Measurements from ENCODE around the gene VWA5B1. TPM values are rescaled to one million over a fixed set of nuclear protein-coding genes. Genes with fewer than 3 reads are reported as not detected.

Gene VWA5B1
- total RNA-seq, 1 donor from 2014 or later, result 0.10 TPM

DNA sequence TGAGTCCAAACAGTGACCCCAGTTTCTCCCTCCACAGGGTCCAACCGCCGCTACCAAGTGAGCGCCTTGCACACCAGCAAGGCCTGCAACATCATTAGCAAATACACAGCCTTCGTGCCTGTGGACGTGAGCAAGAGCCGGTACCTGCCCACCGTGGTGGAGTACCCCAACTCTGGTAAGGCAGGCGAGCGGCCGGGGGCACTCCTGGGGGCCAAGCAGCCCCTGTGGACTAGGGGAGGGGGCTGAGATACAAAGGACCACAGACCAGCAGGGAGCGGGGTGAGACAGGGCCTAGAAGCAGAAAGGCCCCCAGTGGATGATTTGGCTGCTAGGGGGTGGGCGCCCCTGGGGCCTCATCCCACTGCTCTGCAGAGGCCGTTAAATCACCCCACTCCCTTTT lies 54.7 kb downstream of the VWA5B1 start:
- Mint-ChIP-seq H3K4me1 (ENCODE audit: low read depth, unreplicated experiment) (peaks cover 21% of the 10 kb centered on the region), H3K4me3 (ENCODE audit: unreplicated experiment) (no peak overlapping the region), H3K9me3 (ENCODE audit: unreplicated experiment) (peaks cover 21% of the 10 kb centered on the region), H3K36me3 (ENCODE audit: unreplicated experiment) (peaks cover 6% of the 10 kb centered on the region), H3K27me3 (ENCODE audit: unreplicated experiment) (peaks cover 5% of the 10 kb centered on the region), H3K27ac (ENCODE audit: unreplicated experiment) (no peak overlapping the region)
- DNase-seq, result no peak
- no peak for TF ChIP-seq CTCF (IDR thresholded peaks at IDR 0.05; ENCODE audit: partially characterized antibody, unreplicated experiment)

GRCh38 chr1:20346433-20346832 lies 55.8 kb downstream of the VWA5B1 start:
- Mint-ChIP-seq H3K4me1 (ENCODE audit: low read depth, unreplicated experiment) (peaks cover 21% of the 10 kb centered on the region), H3K4me3 (ENCODE audit: unreplicated experiment) (no peak overlapping the region), H3K36me3 (ENCODE audit: unreplicated experiment) (peaks cover 6% of the 10 kb centered on the region), H3K9me3 (ENCODE audit: unreplicated experiment) (peaks cover 21% of the 10 kb centered on the region), H3K27me3 (ENCODE audit: unreplicated experiment) (peaks cover 5% of the 10 kb centered on the region), H3K27ac (ENCODE audit: unreplicated experiment) (no peak overlapping the region)
- no peak for DNase-seq
- no peak for TF ChIP-seq CTCF (IDR thresholded peaks at IDR 0.05; ENCODE audit: partially characterized antibody, unreplicated experiment)

DNA sequence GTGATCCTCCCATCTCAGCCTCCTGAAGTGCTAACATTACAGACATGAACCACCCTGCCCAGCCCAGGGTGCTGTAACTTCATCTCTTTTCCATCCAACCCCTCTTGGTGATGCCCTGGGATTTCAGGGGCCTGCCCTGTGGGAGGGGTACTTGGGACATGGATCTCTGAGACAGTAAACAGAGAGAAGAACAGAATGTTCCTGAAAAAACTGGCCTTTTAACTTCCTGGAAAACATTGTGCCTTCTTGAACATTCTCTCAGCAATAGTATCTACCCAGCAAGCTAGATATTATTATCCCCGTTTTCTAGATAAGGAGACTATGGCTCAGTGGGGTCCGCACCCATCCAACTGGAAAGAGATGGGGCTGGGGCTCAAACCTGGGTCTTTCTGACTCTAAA lies 57.0 kb downstream of the VWA5B1 start:
- peak overlapping the region; percentile 91 for H3K27ac Mint-ChIP-seq (ENCODE audit: unreplicated experiment)
- TF ChIP-seq CTCF (IDR thresholded peaks at IDR 0.05; ENCODE audit: partially characterized antibody, unreplicated experiment), result no peak
- H3K36me3 Mint-ChIP-seq (ENCODE audit: unreplicated experiment), result peaks cover 8% of the 10 kb centered on the region
- H3K4me3 Mint-ChIP-seq (ENCODE audit: unreplicated experiment), result no peak overlapping the region
- peaks cover 17% of the 10 kb centered on the region for H3K9me3 Mint-ChIP-seq (ENCODE audit: unreplicated experiment)
- no peak for DNase-seq
- H3K4me1 Mint-ChIP-seq (ENCODE audit: low read depth, unreplicated experiment), result peaks cover 20% of the 10 kb centered on the region
- peaks cover 5% of the 10 kb centered on the region for H3K27me3 Mint-ChIP-seq (ENCODE audit: unreplicated experiment)

DNA sequence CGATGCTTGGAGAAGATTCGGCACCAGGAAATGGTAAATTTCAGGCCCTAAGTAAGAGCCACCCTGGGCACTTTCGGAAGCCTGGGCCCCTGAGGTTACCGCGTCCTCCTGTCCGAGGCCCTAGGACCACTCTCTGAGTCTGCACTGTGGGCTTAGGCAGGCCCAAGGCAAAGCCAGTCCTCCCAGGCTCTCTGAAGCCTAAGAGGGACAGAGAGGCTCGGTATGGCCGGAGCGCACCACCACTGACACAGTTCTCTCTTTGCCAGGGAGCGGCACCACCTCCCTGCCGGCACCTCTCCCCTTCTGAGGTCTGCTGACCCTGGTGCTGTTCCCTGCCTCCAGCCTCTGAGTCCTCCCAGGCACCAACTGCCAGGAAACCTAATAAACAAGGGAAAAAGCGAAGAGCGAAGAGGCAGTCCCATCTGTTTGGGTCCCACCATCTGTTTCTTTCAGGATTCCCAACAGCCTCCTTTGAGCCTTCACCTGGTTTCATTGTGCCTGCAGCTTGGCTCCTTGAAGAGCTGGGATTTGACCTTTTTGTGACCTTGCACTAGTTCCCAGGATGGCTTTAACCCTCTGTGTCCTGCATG lies 57.7 kb downstream of the VWA5B1 start:
- Mint-ChIP-seq H3K27me3 (ENCODE audit: unreplicated experiment) (peaks cover 5% of the 10 kb centered on the region), H3K4me1 (ENCODE audit: low read depth, unreplicated experiment) (peaks cover 20% of the 10 kb centered on the region), H3K9me3 (ENCODE audit: unreplicated experiment) (peaks cover 16% of the 10 kb centered on the region), H3K36me3 (ENCODE audit: unreplicated experiment) (peaks cover 15% of the 10 kb centered on the region), H3K27ac (ENCODE audit: unreplicated experiment) (peak overlapping the region; percentile 91), H3K4me3 (ENCODE audit: unreplicated experiment) (peak overlapping the region; percentile 38)
- peak; percentile 54 for DNase-seq
- no peak for TF ChIP-seq CTCF (IDR thresholded peaks at IDR 0.05; ENCODE audit: partially characterized antibody, unreplicated experiment)

- no peak for TF ChIP-seq CTCF (IDR thresholded peaks at IDR 0.05; ENCODE audit: partially characterized antibody, unreplicated experiment)
- H3K36me3 Mint-ChIP-seq (ENCODE audit: unreplicated experiment), result peaks cover 15% of the 10 kb centered on the region
These were observed 58.9 kb downstream of the VWA5B1 start for GRCh38 chr1:20349561-20349960.

More at GRCh38 chr1:20349561-20349960, 58.9 kb downstream of the VWA5B1 start:
- Mint-ChIP-seq H3K9me3 (ENCODE audit: unreplicated experiment) (peaks cover 16% of the 10 kb centered on the region), H3K4me1 (ENCODE audit: low read depth, unreplicated experiment) (peaks cover 17% of the 10 kb centered on the region), H3K27me3 (ENCODE audit: unreplicated experiment) (peaks cover 5% of the 10 kb centered on the region), H3K27ac (ENCODE audit: unreplicated experiment) (no peak overlapping the region), H3K4me3 (ENCODE audit: unreplicated experiment) (peak overlapping the region; percentile 59)
- DNase-seq, result no peak
